SK-N-SH treated with all-trans-retinoic acid at 6 μM for 48 hours (cell line): ENCODE results near the gene FOXN3.

ENCODE experiments used
- ATAC-seq: fragments of 200-7000 bp; cut with Tn5 transposase; 3 replicates; pipeline ENCODE4 v1.9.1; 2020; ENCODE audit warnings: mild to moderate bottlenecking, moderate library complexity
- ARNTL ChIP-seq: fragments of 450-650 bp; formaldehyde crosslinking; IDR thresholded peaks from 2 replicates; pipeline ENCODE4 v1.5.0; 2020; ENCODE audit warnings: low read depth, mild to moderate bottlenecking, moderate library complexity, borderline replicate concordance
- BACH2 ChIP-seq: fragments of 250-450 bp; sonication (Bioruptor Pico); IDR thresholded peaks from 2 replicates; pipeline ENCODE4 v1.9.0; 2021; ENCODE audit warnings: mild to moderate bottlenecking, borderline replicate concordance
- CSDC2 ChIP-seq: fragments of 250-450 bp; sonication (Bioruptor Pico); IDR thresholded peaks from 2 replicates; pipeline ENCODE4 v1.5.0; 2020; ENCODE audit warnings: mild to moderate bottlenecking, moderate library complexity
- ESRRG ChIP-seq: fragments of 250-450 bp; sonication (Bioruptor Pico); IDR thresholded peaks from 2 replicates; pipeline ENCODE4 v1.6.1; 2021; ENCODE audit warnings: mild to moderate bottlenecking
- GLIS3 ChIP-seq: fragments of 250-450 bp; sonication (Bioruptor Pico); IDR thresholded peaks from 2 replicates; pipeline ENCODE4 v1.5.0; 2020; ENCODE audit warnings: mild to moderate bottlenecking, moderate library complexity
- ISL1 ChIP-seq: fragments of 250-450 bp; sonication (Bioruptor Pico); IDR thresholded peaks from 2 replicates; pipeline ENCODE4 v2.1.2; 2022; ENCODE audit warnings: mild to moderate bottlenecking, moderate library complexity
- OSR1 ChIP-seq: fragments of 250-450 bp; sonication (Bioruptor Pico); IDR thresholded peaks from 2 replicates; pipeline ENCODE4 v1.8.0; 2022; ENCODE audit warnings: moderate library complexity, mild to moderate bottlenecking, inconsistent platforms
- PATZ1 ChIP-seq: fragments of 250-450 bp; sonication (Bioruptor Pico); IDR thresholded peaks from 2 replicates; pipeline ENCODE4 v1.8.0; 2020; ENCODE audit warnings: mild to moderate bottlenecking, moderate library complexity, borderline replicate concordance
- POU6F1 ChIP-seq: fragments of 250-450 bp; sonication (Bioruptor Pico); IDR thresholded peaks from 2 replicates; pipeline ENCODE4 v1.8.0; 2021; ENCODE audit warnings: low read depth, mild to moderate bottlenecking, moderate library complexity, borderline replicate concordance
- PPARA ChIP-seq: fragments of 250-450 bp; sonication (Bioruptor Pico); IDR thresholded peaks from 2 replicates; pipeline ENCODE4 v1.5.0; 2020; ENCODE audit warnings: mild to moderate bottlenecking, borderline replicate concordance
- RARB ChIP-seq: fragments of 250-450 bp; sonication (Bioruptor Pico); IDR thresholded peaks from 2 replicates; pipeline ENCODE4 v1.8.0; 2021; ENCODE audit warnings: mild to moderate bottlenecking, moderate library complexity
- SNAI2 ChIP-seq: fragments of 250-450 bp; sonication (Bioruptor Pico); IDR thresholded peaks from 2 replicates; pipeline ENCODE4 v1.5.0; 2020; ENCODE audit warnings: mild to moderate bottlenecking, moderate library complexity
- TCF4 ChIP-seq: fragments of 250-450 bp; sonication (Bioruptor Pico); IDR thresholded peaks from 2 replicates; pipeline ENCODE4 v1.8.0; 2021; ENCODE audit warnings: mild to moderate bottlenecking, moderate library complexity, borderline replicate concordance
- TOX ChIP-seq: fragments of 250-450 bp; sonication (Bioruptor Pico); IDR thresholded peaks from 2 replicates; pipeline ENCODE4 v1.8.0; 2021; ENCODE audit warnings: mild to moderate bottlenecking, moderate library complexity, borderline replicate concordance
- TSHZ2 ChIP-seq: fragments of 250-450 bp; sonication (Bioruptor Pico); IDR thresholded peaks from 2 replicates; pipeline ENCODE4 v1.5.0; 2020; ENCODE audit warnings: mild to moderate bottlenecking, moderate library complexity
- ZC3H10 ChIP-seq: fragments of 250-450 bp; sonication (Bioruptor Pico); IDR thresholded peaks from 2 replicates; pipeline ENCODE4 v1.5.1; 2021; ENCODE audit warnings: mild to moderate bottlenecking, moderate library complexity
- ZFP3 ChIP-seq: fragments of 250-450 bp; sonication (Bioruptor Pico); IDR thresholded peaks from 2 replicates; pipeline ENCODE4 v1.5.0; 2020; ENCODE audit warnings: mild to moderate bottlenecking, moderate library complexity
- ZFP30 ChIP-seq: fragments of 450-650 bp; formaldehyde crosslinking; IDR thresholded peaks from 2 replicates; pipeline ENCODE4 v1.5.0; 2022; ENCODE audit warnings: mild to moderate bottlenecking, moderate library complexity
- ZNF565 ChIP-seq: fragments of 450-650 bp; formaldehyde crosslinking; conservative IDR thresholded peaks from 2 replicates; pipeline ENCODE4 v1.5.0; 2020; ENCODE audit warnings: low read depth, mild to moderate bottlenecking, moderate library complexity
- ZNF70 ChIP-seq: fragments of 450-650 bp; formaldehyde crosslinking; IDR thresholded peaks from 2 replicates; pipeline ENCODE4 v1.5.0; 2020; ENCODE audit warnings: mild to moderate bottlenecking, moderate library complexity
- ZNF8 ChIP-seq: fragments of 450-650 bp; formaldehyde crosslinking; IDR thresholded peaks from 2 replicates; pipeline ENCODE4 v1.5.0; 2020; ENCODE audit warnings: mild to moderate bottlenecking, moderate library complexity
- TF ChIP-seq, protein P1 (sequence below): fragments of 250-450 bp; sonication (Bioruptor Pico); IDR thresholded peaks from 2 replicates; pipeline ENCODE4 v1.5.1; 2021; ENCODE audit warnings: mild to moderate bottlenecking, moderate library complexity

Gene FOXN3

GRCh38 chr14:89239023-89239422, 178.0 kb downstream of the FOXN3 start:
- TF ChIP-seq POU6F1 (CRISPR knock-in tag) (no peak), GLIS3 (CRISPR knock-in tag) (no peak)
- TF ChIP-seq, all 23 proteins: peak for 0
- ATAC-seq: no peak

DNA sequence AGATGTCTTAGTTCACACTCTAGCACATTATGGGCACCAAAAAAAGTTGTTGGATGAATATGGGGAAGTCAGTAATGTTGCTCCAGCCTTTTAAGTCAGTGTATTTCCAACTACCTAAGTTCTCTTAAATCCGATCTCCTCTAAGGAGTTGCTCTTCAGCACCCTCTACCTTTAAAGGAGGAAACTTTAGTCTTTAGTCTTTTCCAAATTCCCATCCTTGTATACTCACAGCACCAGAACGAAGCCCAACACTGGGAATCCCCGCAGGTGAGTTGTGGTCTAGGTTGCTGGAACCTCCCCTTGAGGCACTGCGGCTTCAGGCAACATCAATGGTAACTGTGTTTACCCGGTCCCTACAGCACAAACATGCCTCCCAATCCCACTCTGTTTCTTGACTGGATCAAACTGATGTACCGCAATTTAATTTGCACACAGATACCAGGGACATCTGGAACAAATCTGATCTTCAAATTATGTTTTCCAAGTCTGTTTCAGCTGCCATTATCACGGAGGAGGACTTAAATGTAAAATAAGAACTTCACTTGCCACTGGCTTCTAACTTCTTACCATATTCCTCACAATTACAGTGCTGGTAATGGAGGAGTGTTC, 179.0 kb downstream of the FOXN3 start:
- peak; percentile 72 for ATAC-seq
- TF ChIP-seq, protein P1, sequence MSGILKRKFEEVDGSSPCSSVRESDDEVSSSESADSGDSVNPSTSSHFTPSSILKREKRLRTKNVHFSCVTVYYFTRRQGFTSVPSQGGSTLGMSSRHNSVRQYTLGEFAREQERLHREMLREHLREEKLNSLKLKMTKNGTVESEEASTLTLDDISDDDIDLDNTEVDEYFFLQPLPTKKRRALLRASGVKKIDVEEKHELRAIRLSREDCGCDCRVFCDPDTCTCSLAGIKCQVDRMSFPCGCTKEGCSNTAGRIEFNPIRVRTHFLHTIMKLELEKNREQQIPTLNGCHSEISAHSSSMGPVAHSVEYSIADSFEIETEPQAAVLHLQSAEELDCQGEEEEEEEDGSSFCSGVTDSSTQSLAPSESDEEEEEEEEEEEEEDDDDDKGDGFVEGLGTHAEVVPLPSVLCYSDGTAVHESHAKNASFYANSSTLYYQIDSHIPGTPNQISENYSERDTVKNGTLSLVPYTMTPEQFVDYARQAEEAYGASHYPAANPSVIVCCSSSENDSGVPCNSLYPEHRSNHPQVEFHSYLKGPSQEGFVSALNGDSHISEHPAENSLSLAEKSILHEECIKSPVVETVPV: no peak
- peak; percentile 91 for TF ChIP-seq TCF4 (CRISPR knock-in tag)
- no peak for TF ChIP-seq ZC3H10 (CRISPR knock-in tag)
- no peak for TF ChIP-seq PATZ1 (CRISPR knock-in tag)
- TF ChIP-seq TSHZ2: peak; percentile 89
- TF ChIP-seq ESRRG (CRISPR knock-in tag): no peak
- TF ChIP-seq ZNF70: no peak
- TF ChIP-seq RARB: no peak
- TF ChIP-seq ISL1 (CRISPR knock-in tag): no peak
- TF ChIP-seq ARNTL (CRISPR knock-in tag): no peak
- 0 out of 2 replicates have a peak, but pooled peaks have one; percentile 36 for TF ChIP-seq ZNF8
- no peak for TF ChIP-seq ZFP30 (CRISPR knock-in tag)
- no peak for TF ChIP-seq POU6F1 (CRISPR knock-in tag)

DNA sequence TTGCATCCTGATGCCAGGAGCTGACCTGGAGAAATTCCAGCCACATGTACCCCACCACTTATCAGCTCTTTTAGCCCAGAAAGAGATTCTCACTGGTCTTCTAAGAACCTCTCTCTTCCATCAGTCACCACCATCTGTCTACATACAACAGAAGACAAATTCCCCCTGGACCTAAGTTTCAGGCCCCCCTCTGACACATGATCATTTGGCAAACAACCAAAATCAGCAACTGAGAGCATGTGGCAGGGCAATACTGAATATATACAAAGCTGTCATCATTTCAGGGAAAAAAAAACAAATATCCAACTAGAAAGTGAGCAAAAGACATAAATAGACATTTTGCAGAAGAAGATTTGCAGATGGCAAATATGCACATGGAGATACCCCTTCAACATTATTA, 180.2 kb downstream of the FOXN3 start:
- no peak for ATAC-seq
- no peak for TF ChIP-seq ZNF8
- TF ChIP-seq BACH2 (CRISPR knock-in tag): no peak
- TF ChIP-seq ZNF565 (CRISPR knock-in tag): no peak
- no peak for TF ChIP-seq ZFP3 (CRISPR knock-in tag)
- TF ChIP-seq, protein P1: no peak
- TF ChIP-seq ARNTL (CRISPR knock-in tag): no peak
- TF ChIP-seq ZNF70: no peak
- TF ChIP-seq TSHZ2: no peak
- no peak for TF ChIP-seq SNAI2 (CRISPR knock-in tag)
- no peak for TF ChIP-seq PPARA (CRISPR knock-in tag)
- no peak for TF ChIP-seq ZFP30 (CRISPR knock-in tag)
- no peak for TF ChIP-seq TOX (CRISPR knock-in tag)
- TF ChIP-seq RARB: no peak
- TF ChIP-seq CSDC2: no peak
- TF ChIP-seq OSR1 (CRISPR knock-in tag): no peak
- TF ChIP-seq ESRRG (CRISPR knock-in tag): no peak
